Activated B cell treated with CpG ODN at 0.5 μM for 24 hours (primary cell): ENCODE measurements around the gene CBX7. TPM values are rescaled to one million over a fixed set of nuclear protein-coding genes. Genes with fewer than 3 reads are reported as not detected.

Source experiments
- ATAC-seq: fragments of 200-7000 bp; cut with Tn5 transposase; one replicate; pipeline ENCODE4 v1.10.0; 2021; ENCODE audit warnings: low read depth, mild to moderate bottlenecking, moderate library complexity
- CTCF ChIA-PET: fragments of 350-600 bp; sonication (Branson Sonifier 250); formaldehyde crosslinking; loops from one replicate; lab custom pipeline; 2021; ENCODE audit warnings: antibody characterized with exemption; lab: Charles Lee
- POLR2A ChIA-PET: fragments of 350-600 bp; sonication (Branson Sonifier 250); formaldehyde crosslinking; loops from one replicate; lab custom pipeline; 2021; ENCODE audit warnings: antibody characterized with exemption; lab: Charles Lee
- DNase-seq: peaks from one replicate; pipeline ENCODE4 v3.0.0; 2022
- H3K27ac Mint-ChIP-seq: one replicate; pipeline ENCODE4 v1.8.0; 2020; ENCODE audit warnings: mixed read lengths
- H3K27me3 Mint-ChIP-seq: one replicate; pipeline ENCODE4 v1.8.0; 2021; ENCODE audit warnings: mixed read lengths
- H3K36me3 Mint-ChIP-seq: one replicate; pipeline ENCODE4 v1.8.0; 2021; ENCODE audit warnings: low read depth, mixed read lengths
- H3K4me1 Mint-ChIP-seq: one replicate; pipeline ENCODE4 v1.8.0; 2021; ENCODE audit warnings: mixed read lengths
- H3K4me3 Mint-ChIP-seq: one replicate; pipeline ENCODE4 v1.8.0; 2020; ENCODE audit warnings: mild to moderate bottlenecking, mixed read lengths
- H3K9me3 Mint-ChIP-seq: one replicate; pipeline ENCODE4 v1.8.0; 2020; ENCODE audit warnings: mixed read lengths
- CTCF ChIP-seq: fragments of 200-600 bp; IDR thresholded peaks from one replicate; pipeline ENCODE4 v1.8.0; 2022; ENCODE audit warnings: antibody characterized with exemption, mild to moderate bottlenecking
- intact Hi-C: fragments of 100-400 bp; cut with micrococcal nuclease; formaldehyde crosslinking; loops from one replicate; pipeline ENCODE4 v1.15.1; 2024
- total RNA-seq: library from RNA; stranded (reverse); gene quantifications from 2 replicates; pipeline ENCODE4 v1.2.3, GENCODE V29; 2022

The CBX7 gene
- total RNA-seq, 1 donor from 2014 or later, result 45.4 TPM

GRCh38 chr22:39133871-39134270, 18.6 kb downstream of the CBX7 start:
- ChIA-PET CTCF (interaction anchor here (0.8 kb wide), 1 partner anchor 396 kb away, joined by 3 read pairs; no protein-coding TSS in a partner anchor), POLR2A (no interaction called here)
- intact Hi-C loops, result loop anchor here (2.0 kb wide), 1 partner anchor 19 kb away; the partner anchor contains the start of gene CBX7
- Mint-ChIP-seq H3K27ac (no peak overlapping the region), H3K27me3 (no peaks in the 10 kb centered on the region), H3K36me3 (peaks cover 50% of the 10 kb centered on the region), H3K4me3 (no peak overlapping the region), H3K9me3 (no peaks in the 10 kb centered on the region), H3K4me1 (no peaks in the 10 kb centered on the region)
- ATAC-seq (no peak), DNase-seq (no peak)
- TF ChIP-seq CTCF, result no peak

- POLR2A ChIA-PET, result no interaction called here
- H3K4me3 Mint-ChIP-seq, result no peak overlapping the region
- DNase-seq (no peak), ATAC-seq (no peak)
- no peak overlapping the region for H3K27ac Mint-ChIP-seq
- H3K36me3 Mint-ChIP-seq, result peaks cover 46% of the 10 kb centered on the region
- intact Hi-C loops, result no loop called here
- CTCF ChIA-PET, result no interaction called here
- no peaks in the 10 kb centered on the region for H3K4me1 Mint-ChIP-seq
- no peaks in the 10 kb centered on the region for H3K9me3 Mint-ChIP-seq
- TF ChIP-seq CTCF, result no peak
- no peaks in the 10 kb centered on the region for H3K27me3 Mint-ChIP-seq
These were observed 19.5 kb downstream of the CBX7 start for GRCh38 chr22:39132871-39133524.

- DNase-seq (no peak), ATAC-seq (no peak)
- H3K9me3 Mint-ChIP-seq, result no peaks in the 10 kb centered on the region
- intact Hi-C loops, result no loop called here
- no peak overlapping the region for H3K4me3 Mint-ChIP-seq
- no peak overlapping the region for H3K27ac Mint-ChIP-seq
- ChIA-PET CTCF (no interaction called here), POLR2A (no interaction called here)
- TF ChIP-seq CTCF, result no peak
- no peaks in the 10 kb centered on the region for H3K4me1 Mint-ChIP-seq
- no peaks in the 10 kb centered on the region for H3K27me3 Mint-ChIP-seq
- peaks cover 46% of the 10 kb centered on the region for H3K36me3 Mint-ChIP-seq
These were observed 20.2 kb downstream of the CBX7 start for GRCh38 chr22:39132281-39132680.

- ChIA-PET POLR2A (interaction anchor here (0.5 to 1.4 kb wide), 2 partner anchors 13 to 48 kb away, joined by 3 to 6 read pairs; no protein-coding TSS in a partner anchor), CTCF (no interaction called here)
- Mint-ChIP-seq H3K4me1 (no peaks in the 10 kb centered on the region), H3K27ac (no peak overlapping the region), H3K9me3 (no peaks in the 10 kb centered on the region), H3K36me3 (peaks cover 41% of the 10 kb centered on the region), H3K4me3 (no peak overlapping the region), H3K27me3 (no peaks in the 10 kb centered on the region)
- DNase-seq (no peak), ATAC-seq (no peak)
- intact Hi-C loops, result no loop called here
- TF ChIP-seq CTCF, result no peak
These were observed 21.3 kb downstream of the CBX7 start for GRCh38 chr22:39130892-39131855.

GRCh38 chr22:39130152-39130704, 22.3 kb downstream of the CBX7 start:
- POLR2A ChIA-PET, result interaction anchor here (1.4 kb wide), 1 partner anchor 12 kb away, joined by 3 read pairs; no protein-coding TSS in a partner anchor
- peaks cover 38% of the 10 kb centered on the region for H3K36me3 Mint-ChIP-seq
- H3K27ac Mint-ChIP-seq, result no peak overlapping the region
- ATAC-seq (no peak), DNase-seq (no peak)
- no peaks in the 10 kb centered on the region for H3K9me3 Mint-ChIP-seq
- TF ChIP-seq CTCF, result no peak
- no peaks in the 10 kb centered on the region for H3K4me1 Mint-ChIP-seq
- CTCF ChIA-PET, result no interaction called here
- intact Hi-C loops, result no loop called here
- H3K27me3 Mint-ChIP-seq, result no peaks in the 10 kb centered on the region
- no peak overlapping the region for H3K4me3 Mint-ChIP-seq
